ENCODE results near the gene INF2. TPM values are rescaled to one million over a fixed set of nuclear protein-coding genes. Genes with fewer than 3 reads are reported as not detected.

Gene INF2
- total RNA-seq, 1 donor from 2014 or later: 7.8 TPM

GRCh38 chr14:104700747-104701217 lies 11.4 kb downstream of the INF2 start:
- Mint-ChIP-seq H3K4me3 (no peak overlapping the region), H3K4me1 (peaks cover 16% of the 10 kb centered on the region), H3K9me3 (peaks cover 3% of the 10 kb centered on the region), H3K36me3 (peaks cover 4% of the 10 kb centered on the region), H3K27ac (no peak overlapping the region), H3K27me3 (ENCODE audit: insufficient read depth, low read depth) (peaks cover 5% of the 10 kb centered on the region)
- H3K4me3 ChIP-seq: no peak overlapping the region
- DNase-seq (ENCODE audit: low spot score): no peak
- H3K79me2 ChIP-seq (ENCODE audit: low read depth): no peaks in the 10 kb centered on the region
- TF ChIP-seq EZH2phosphoT487 (IDR thresholded peaks at IDR 0.05) (no peak), EZH2 (IDR thresholded peaks at IDR 0.05) (no peak), CTCF (IDR thresholded peaks at IDR 0.05) (no peak)
- H3F3A ChIP-seq (ENCODE audit: low read depth): no peaks in the 10 kb centered on the region
- H4K20me1 ChIP-seq (ENCODE audit: low read depth): peaks cover 15% of the 10 kb centered on the region
- H3K36me3 ChIP-seq: no peaks in the 10 kb centered on the region
- no peak overlapping the region for H3K27ac ChIP-seq
- no peaks in the 10 kb centered on the region for H3K9me3 ChIP-seq (ENCODE audit: low read depth)
- peaks cover 5% of the 10 kb centered on the region for H3K4me1 ChIP-seq
- H2AFZ ChIP-seq (replicated peaks): no peak overlapping the region
- no peaks in the 10 kb centered on the region for H3K27me3 ChIP-seq
- no peak overlapping the region for H3K9ac ChIP-seq
- H3K4me2 ChIP-seq: no peak overlapping the region

- H3K27me3 ChIP-seq: no peaks in the 10 kb centered on the region
- Mint-ChIP-seq H3K9me3 (peaks cover 3% of the 10 kb centered on the region), H3K4me3 (no peak overlapping the region), H3K27ac (no peak overlapping the region), H3K27me3 (ENCODE audit: insufficient read depth, low read depth) (peaks cover 3% of the 10 kb centered on the region), H3K4me1 (peaks cover 13% of the 10 kb centered on the region), H3K36me3 (peaks cover 4% of the 10 kb centered on the region)
- no peak for DNase-seq (ENCODE audit: low spot score)
- H3K9me3 ChIP-seq (ENCODE audit: low read depth): no peaks in the 10 kb centered on the region
- no peaks in the 10 kb centered on the region for H3F3A ChIP-seq (ENCODE audit: low read depth)
- no peak overlapping the region for H2AFZ ChIP-seq (replicated peaks)
- H3K4me1 ChIP-seq: peaks cover 5% of the 10 kb centered on the region
- no peaks in the 10 kb centered on the region for H3K36me3 ChIP-seq
- no peak overlapping the region for H3K9ac ChIP-seq
- no peak overlapping the region for H3K27ac ChIP-seq
- H3K4me2 ChIP-seq: no peak overlapping the region
- no peaks in the 10 kb centered on the region for H3K79me2 ChIP-seq (ENCODE audit: low read depth)
- TF ChIP-seq EZH2phosphoT487 (IDR thresholded peaks at IDR 0.05) (no peak), CTCF (IDR thresholded peaks at IDR 0.05) (no peak), EZH2 (IDR thresholded peaks at IDR 0.05) (no peak)
- peaks cover 15% of the 10 kb centered on the region for H4K20me1 ChIP-seq (ENCODE audit: low read depth)
- no peak overlapping the region for H3K4me3 ChIP-seq
Observed at GRCh38 chr14:104701383-104702076, 12.1 kb downstream of the INF2 start.

- Mint-ChIP-seq H3K27me3 (ENCODE audit: insufficient read depth, low read depth) (peaks cover 4% of the 10 kb centered on the region), H3K36me3 (peaks cover 4% of the 10 kb centered on the region), H3K27ac (no peak overlapping the region), H3K9me3 (peaks cover 3% of the 10 kb centered on the region), H3K4me1 (peaks cover 13% of the 10 kb centered on the region), H3K4me3 (no peak overlapping the region)
- Histone ChIP-seq H3K4me2 (no peak overlapping the region), H3K27me3 (no peaks in the 10 kb centered on the region), H3K9ac (no peak overlapping the region), H2AFZ (replicated peaks) (no peak overlapping the region), H3F3A (ENCODE audit: low read depth) (no peaks in the 10 kb centered on the region), H4K20me1 (ENCODE audit: low read depth) (peaks cover 15% of the 10 kb centered on the region), H3K9me3 (ENCODE audit: low read depth) (no peaks in the 10 kb centered on the region), H3K36me3 (no peaks in the 10 kb centered on the region), H3K79me2 (ENCODE audit: low read depth) (no peaks in the 10 kb centered on the region), H3K4me1 (peaks cover 5% of the 10 kb centered on the region), H3K4me3 (no peak overlapping the region), H3K27ac (no peak overlapping the region)
- no peak for DNase-seq (ENCODE audit: low spot score)
- TF ChIP-seq EZH2phosphoT487 (IDR thresholded peaks at IDR 0.05) (no peak), EZH2 (IDR thresholded peaks at IDR 0.05) (no peak), CTCF (IDR thresholded peaks at IDR 0.05) (no peak)
Observed at GRCh38 chr14:104702106-104702505, 12.7 kb downstream of the INF2 start.

Measured in neural progenitor cell (in vitro differentiated cells).